Calu3 (cell line): ENCODE data around the gene SLC10A3. TPM values are rescaled to one million over a fixed set of nuclear protein-coding genes. Genes with fewer than 3 reads are reported as not detected.

Experiments
- BruUV-seq: library from RNA; stranded (reverse); fragments of 400-500 nt; replicated peaks from 2 replicates; lab custom pipeline; 2021; lab: Mats Ljungman, UMichigan
- CTCF ChIA-PET: fragments of 300-600 bp; sonication (Branson Sonifier 250); formaldehyde crosslinking; loops from one replicate; lab custom pipeline; 2022; ENCODE audit warnings: antibody characterized with exemption; lab: Charles Lee
- DNase-seq: peaks from one replicate; pipeline ENCODE4 v3.0.0; 2022
- H3K27ac Mint-ChIP-seq: one replicate; pipeline ENCODE4 v1.8.0; 2022; ENCODE audit warnings: mixed read lengths; ENCODE audit not compliant: unreplicated experiment
- H3K27me3 Mint-ChIP-seq: one replicate; pipeline ENCODE4 v1.8.0; 2022; ENCODE audit warnings: mixed read lengths; ENCODE audit not compliant: unreplicated experiment
- H3K36me3 Mint-ChIP-seq: one replicate; pipeline ENCODE4 v1.8.0; 2022; ENCODE audit warnings: mild to moderate bottlenecking, moderate library complexity, mixed read lengths; ENCODE audit not compliant: insufficient read depth, unreplicated experiment
- H3K4me1 Mint-ChIP-seq: one replicate; pipeline ENCODE4 v1.8.0; 2022; ENCODE audit warnings: mild to moderate bottlenecking, low read depth, mixed read lengths; ENCODE audit not compliant: unreplicated experiment
- H3K4me3 Mint-ChIP-seq: one replicate; pipeline ENCODE4 v1.8.0; 2022; ENCODE audit warnings: mild to moderate bottlenecking, low read depth, moderate library complexity, mixed read lengths; ENCODE audit not compliant: unreplicated experiment
- H3K9me3 Mint-ChIP-seq: one replicate; pipeline ENCODE4 v1.8.0; 2022; ENCODE audit warnings: low read depth, mixed read lengths; ENCODE audit not compliant: unreplicated experiment
- CTCF ChIP-seq: fragments of 200-600 bp; IDR thresholded peaks from one replicate; pipeline ENCODE4 v1.8.0; 2022; ENCODE audit warnings: antibody characterized with exemption; ENCODE audit not compliant: unreplicated experiment
- intact Hi-C: fragments of 100-400 bp; cut with micrococcal nuclease; formaldehyde crosslinking; loops from one replicate; pipeline ENCODE4 v1.10.0; 2022; ENCODE audit not compliant: unreplicated experiment
- total RNA-seq: library from RNA; stranded (reverse); gene quantifications from 2 replicates; pipeline ENCODE4 v1.2.3, GENCODE V29; 2022

SLC10A3 gene
- total RNA-seq, 1 experiment from 2014 or later = 21.5 TPM

DNA sequence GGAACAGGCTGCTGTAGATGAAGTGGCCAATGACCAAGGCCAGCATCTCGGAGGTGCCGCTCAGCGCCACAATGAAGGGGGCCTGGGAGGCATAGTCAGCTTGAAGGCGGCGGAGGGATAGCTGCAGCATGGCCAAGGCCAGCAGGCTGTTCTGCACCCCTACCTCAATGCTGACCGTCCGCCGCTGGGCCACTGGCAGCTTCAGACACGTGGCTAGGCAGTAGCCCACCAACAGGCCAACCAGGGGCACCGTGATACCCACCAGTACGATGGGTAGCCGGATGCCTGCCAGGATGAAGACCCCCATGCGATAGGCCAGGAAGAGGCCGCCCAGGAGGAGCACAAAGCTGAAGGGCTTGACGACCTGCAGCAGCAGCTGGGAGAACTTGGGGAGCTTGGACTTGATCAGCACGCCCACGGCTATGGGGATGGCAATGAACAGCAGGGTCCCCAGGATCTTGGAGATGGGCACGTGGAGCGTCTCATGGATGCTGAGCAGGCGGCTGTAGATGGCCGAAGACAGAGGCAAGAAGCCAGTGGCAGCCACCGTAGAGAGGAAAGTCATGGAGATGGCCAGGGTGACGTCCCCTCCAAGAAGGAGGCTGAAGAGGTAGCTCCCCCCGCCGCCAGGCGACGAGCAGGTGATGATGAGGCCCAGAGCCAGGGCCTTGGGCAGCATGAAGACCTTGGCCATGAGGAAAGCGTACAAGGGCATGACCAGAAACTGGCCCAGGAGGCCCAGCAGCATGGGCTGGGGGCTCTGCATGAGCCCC, 2.7 kb downstream of the SLC10A3 start:
- no peaks in the 10 kb centered on the region for H3K27me3 Mint-ChIP-seq
- H3K4me1 Mint-ChIP-seq = peaks cover 11% of the 10 kb centered on the region
- intact Hi-C loops = no loop called here
- no peak overlapping the region for H3K27ac Mint-ChIP-seq
- no peak for TF ChIP-seq CTCF
- H3K9me3 Mint-ChIP-seq = no peaks in the 10 kb centered on the region
- CTCF ChIA-PET = interaction anchor here (1.5 kb wide), 1 partner anchor 10 kb away, joined by 3 read pairs; no protein-coding TSS in a partner anchor
- peaks cover 69% of the 10 kb centered on the region for H3K36me3 Mint-ChIP-seq
- DNase-seq = no peak
- H3K4me3 Mint-ChIP-seq = peak overlapping the region; percentile 80
- no TSS peak for BruUV-seq

GRCh38 chrX:154486396-154487207, 3.8 kb downstream of the SLC10A3 start, which contains the start of gene UBL4A:
TSS of gene UBL4A (minus strand) at chrX:154486615. CDS start at chrX:154486584, 31 bp downstream.
- CTCF ChIA-PET = interaction anchor here (0.8 to 1.5 kb wide), 3 partner anchors 11 to 30 kb away, joined by 3 read pairs; no protein-coding TSS in a partner anchor
- Mint-ChIP-seq H3K27ac (peak within 1 kb of the TSS; percentile 63), H3K4me1 (peaks cover 11% of the 10 kb centered on the region), H3K4me3 (peak within 1 kb of the TSS; percentile 68), H3K9me3 (no peaks in the 10 kb centered on the region), H3K27me3 (no peaks in the 10 kb centered on the region), H3K36me3 (peaks cover 72% of the 10 kb centered on the region)
- intact Hi-C loops = no loop called here
- no peak for TF ChIP-seq CTCF
- no TSS peak for BruUV-seq
- DNase-seq = peak; percentile 78

DNA sequence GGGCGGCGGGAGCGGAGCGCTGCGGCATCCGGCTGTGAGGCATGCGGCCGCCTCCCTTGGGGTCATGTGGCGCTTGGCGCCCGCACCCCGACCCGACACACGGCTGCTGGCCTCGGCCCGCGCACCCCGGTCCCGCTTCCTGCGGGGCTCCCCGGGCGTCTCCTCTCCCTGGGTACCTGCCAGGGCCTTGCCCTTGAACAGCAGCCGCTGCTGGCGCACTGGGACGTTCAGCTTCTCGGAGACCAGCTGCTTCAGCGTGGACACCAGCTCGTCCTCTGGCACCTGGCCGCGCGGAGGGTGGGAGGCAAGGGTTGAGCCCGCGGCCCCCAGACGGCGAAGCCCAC, 4.4 kb downstream of the SLC10A3 start:
- Mint-ChIP-seq H3K4me3 (peak overlapping the region; percentile 68), H3K27me3 (no peaks in the 10 kb centered on the region), H3K27ac (no peak overlapping the region), H3K4me1 (peaks cover 11% of the 10 kb centered on the region), H3K36me3 (peaks cover 67% of the 10 kb centered on the region), H3K9me3 (no peaks in the 10 kb centered on the region)
- BruUV-seq = no TSS peak
- intact Hi-C loops = no loop called here
- TF ChIP-seq CTCF = no peak
- CTCF ChIA-PET = interaction anchor here (0.8 to 0.9 kb wide), 2 partner anchors 14 to 31 kb away, joined by 3 read pairs; no protein-coding TSS in a partner anchor
- DNase-seq = peak; percentile 39

DNA sequence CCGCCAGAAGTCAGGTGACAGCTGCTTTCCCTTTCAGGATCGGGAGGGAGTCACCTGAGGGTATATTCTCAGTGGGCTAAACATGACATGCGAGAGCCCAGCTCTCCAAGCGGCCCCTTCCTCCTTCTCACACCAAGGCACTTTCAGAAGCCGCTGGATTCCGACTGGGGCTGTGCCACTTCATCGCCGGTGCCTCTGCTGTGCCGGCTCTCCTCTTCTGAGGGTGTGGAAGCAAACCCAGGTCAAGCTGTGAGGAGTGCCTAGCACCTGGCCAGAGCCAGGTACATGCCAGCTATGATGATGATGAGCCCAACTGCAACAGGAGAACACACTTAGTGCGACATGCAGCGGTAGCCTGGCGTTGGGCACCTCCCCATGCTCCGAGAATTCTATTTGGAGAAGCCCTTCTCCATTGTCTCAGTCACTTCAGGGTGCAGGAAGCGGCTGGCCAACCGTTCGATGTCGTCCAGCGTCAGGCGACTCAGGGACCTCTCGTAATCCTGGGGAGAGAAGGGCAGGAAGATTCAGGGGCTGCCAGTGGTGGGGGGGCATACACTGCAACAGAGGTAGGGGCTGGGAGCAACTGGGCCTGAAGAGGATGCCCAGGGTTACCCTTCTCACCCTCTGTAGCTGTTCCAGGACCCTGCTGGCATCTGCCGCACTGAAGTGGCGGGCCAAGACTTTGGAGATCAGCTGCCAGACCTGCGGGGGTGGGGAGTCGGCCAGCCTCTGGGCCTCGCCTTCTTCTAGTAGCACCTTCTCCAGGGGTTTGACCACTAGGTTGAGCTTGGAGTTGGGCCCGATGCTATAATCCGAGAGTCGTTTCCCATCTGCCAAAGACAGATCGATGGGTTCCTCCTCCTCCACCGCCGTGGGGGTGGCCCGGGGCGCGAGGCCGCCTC, 5.0 kb downstream of the SLC10A3 start:
- Mint-ChIP-seq H3K9me3 (no peaks in the 10 kb centered on the region), H3K4me1 (peaks cover 11% of the 10 kb centered on the region), H3K36me3 (peaks cover 60% of the 10 kb centered on the region), H3K27ac (no peak overlapping the region), H3K27me3 (no peaks in the 10 kb centered on the region), H3K4me3 (peak overlapping the region; percentile 68)
- no peak for TF ChIP-seq CTCF
- intact Hi-C loops = no loop called here
- no peak for DNase-seq
- CTCF ChIA-PET = interaction anchor here (0.9 kb wide), 1 partner anchor 31 kb away, joined by 3 read pairs; no protein-coding TSS in a partner anchor
- no TSS peak for BruUV-seq
